ENCODE data around the gene ATAD3A.

ATAD3A gene

DNA sequence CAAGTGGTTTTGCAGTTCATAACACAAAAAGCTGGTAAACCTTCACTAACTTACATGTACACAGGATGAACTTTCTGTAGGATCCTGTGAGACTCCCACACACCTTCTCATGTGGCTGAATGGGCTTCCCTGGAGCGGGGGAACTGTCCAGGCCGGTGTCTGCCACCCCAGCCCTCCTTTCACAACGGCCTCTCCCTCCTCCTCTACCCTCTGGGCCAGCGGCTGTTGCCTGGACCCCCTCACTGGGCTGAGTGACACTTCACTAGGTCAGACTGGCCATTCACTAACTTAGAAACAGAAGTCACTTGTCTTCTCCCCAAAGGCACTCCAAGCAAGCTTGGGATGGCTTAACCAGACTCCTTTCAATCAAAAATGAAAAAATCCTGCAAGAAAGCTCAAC is 46.6 kb downstream of the ATAD3A start:
- DNase-seq = no peak

DNA sequence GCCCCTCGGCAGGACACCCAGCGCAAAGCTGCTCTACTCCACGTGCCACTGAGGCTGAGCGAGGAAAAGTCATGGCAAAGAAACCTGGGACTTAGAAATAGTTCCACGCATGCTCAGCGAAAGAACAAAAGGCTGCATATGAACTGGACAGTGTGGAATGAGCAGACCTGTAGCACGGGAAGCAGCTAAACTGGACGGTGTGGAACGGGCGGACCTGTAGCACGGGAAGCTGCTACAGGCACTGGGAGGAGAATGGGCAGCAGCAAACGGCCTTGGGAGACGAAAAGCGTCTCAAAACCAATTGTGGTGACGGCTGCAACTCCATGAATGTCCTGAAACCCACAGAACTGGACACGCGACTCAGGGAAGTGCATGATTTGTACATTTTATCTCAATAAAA is 47.1 kb downstream of the ATAD3A start:
- DNase-seq = no peak

DNA sequence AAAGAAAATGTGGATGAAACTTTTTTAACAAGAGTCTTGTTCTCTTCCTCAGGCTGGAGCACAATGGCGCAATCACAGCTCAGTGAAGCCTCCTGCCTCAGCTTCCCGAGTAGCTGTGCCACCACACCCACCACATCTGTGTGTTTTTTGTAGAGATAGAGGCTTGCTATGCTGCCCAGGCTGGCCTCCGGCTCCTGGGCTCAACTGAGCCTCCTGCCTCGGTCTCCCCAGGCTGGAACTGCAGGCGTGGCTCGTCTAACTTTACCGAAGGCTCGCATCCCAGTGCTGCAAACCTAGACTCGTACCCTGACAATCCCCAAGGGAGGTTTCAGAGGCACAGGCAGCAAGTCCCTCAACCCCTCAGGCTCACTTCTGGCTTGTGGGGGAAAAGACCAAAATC is 48.2 kb downstream of the ATAD3A start:
- no peak for DNase-seq

DNA sequence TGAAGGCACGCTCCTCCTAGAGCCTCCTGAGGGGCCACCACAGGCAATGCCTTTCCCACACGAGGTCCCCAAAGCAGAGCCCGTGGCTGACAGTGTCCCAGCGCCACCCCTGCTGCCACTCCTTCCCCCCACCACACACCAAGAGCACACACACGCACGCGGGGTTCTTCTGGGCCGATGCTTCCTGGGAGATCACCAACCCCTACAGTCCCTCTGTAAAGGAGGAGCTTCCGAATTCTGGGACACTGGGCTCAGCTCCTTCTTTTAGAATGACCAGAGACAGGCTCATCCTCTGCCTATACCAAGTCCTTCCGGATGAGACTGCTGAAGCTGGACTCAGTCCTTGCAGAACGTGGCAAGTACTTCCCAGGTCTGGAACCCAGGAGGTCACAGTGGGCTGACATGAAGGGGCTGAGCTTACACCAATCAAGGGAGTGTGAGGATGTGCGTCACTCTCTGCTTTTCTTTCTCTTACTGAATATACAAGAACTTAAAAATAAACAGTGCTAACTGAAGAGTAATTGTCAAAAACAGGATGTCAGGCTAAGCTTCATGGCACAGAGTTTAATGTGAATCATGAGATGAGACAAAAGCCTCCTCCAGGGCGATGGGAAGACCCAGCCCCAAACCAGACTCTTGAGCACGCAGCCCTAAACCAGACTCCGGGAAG is 50.0 kb downstream of the ATAD3A start:
- no peak for DNase-seq

DNA sequence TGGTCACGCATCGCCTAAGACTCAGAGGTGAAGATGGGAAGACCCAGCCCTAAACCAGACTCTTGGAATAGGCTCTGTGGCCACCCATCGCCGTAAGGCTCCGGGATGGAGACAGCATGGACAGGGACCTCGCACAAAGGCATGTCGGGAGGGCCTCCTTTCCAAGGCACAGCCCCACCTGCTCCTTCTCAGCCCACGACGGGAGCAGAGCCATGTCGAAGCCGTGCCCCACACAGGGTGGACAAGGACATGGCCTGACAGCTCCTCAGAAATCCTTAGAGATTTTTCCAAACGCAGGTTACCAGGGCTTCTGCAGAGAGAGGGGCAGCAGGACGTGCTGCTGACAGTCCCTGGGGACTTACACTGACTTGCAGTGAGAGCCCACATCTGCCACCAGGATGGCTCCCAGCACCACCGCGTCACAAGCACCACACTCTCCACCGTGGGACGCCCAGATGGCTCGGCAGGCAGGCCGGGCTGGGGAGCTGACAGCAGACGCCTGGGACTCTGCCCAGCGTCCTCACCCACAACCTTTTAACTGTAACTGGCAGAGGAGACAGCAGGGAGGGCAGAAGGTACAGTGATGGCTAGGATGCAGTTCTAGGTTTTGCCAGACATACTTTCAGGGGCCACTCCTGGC is 50.7 kb downstream of the ATAD3A start:
- no peak for DNase-seq

DNA sequence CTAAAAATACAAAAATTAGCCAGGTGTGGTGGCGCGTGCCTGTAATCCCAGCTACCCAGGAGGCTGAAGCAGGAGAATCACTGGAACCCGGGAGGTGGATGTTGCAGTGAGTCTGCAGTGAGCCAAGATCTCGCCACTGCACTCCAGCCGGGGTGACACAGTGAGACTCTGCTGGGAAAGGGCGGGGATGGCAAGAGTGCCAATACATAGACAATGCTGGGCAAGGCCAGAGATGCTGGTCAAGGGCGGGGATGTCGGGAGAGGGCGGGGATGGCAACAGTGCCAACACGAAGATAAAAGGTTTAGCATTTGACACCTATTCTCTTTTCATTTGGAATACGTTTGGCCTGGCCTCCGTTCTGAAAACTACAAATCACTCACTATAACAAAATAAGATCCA is 51.7 kb downstream of the ATAD3A start:
- no peak for DNase-seq

DNA sequence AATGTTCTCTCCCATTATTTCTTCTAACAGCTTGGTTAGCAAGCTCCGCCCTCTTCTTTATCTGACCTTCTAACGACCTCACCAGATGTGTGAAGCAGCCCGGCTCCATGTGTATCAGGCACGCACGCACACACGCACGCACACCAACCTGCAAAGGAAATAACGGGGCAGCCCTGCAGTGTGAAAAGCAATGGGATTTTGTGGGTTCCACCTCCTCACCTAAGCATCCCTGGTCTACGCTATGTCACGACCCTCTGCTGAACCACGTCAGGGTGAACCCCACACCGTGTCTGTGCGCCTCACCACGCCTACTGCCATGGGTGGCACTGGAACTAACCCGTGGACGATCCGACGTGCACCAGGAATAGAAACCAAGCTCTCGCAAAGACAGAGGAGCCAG is 52.3 kb downstream of the ATAD3A start:
- DNase-seq = no peak

DNA sequence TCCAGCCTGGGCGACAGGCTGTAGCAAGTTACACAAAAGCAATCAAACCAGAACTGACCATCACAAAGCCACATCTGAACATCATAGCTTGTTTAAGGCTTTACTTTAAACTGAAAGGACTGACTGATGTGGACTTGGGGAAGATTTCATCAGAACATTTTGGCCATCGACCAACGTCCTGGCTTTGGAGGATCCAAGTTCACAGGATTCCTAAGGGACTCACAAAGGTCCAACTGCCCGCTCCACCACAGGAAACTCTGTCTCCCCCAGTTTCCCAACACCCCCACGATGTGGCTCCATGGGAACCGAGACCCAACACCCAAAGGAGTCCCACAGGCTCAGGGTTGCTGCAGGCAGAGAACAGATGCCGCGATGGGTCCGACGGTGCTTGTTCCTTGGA is 53.4 kb downstream of the ATAD3A start:
- no peak for DNase-seq

DNA sequence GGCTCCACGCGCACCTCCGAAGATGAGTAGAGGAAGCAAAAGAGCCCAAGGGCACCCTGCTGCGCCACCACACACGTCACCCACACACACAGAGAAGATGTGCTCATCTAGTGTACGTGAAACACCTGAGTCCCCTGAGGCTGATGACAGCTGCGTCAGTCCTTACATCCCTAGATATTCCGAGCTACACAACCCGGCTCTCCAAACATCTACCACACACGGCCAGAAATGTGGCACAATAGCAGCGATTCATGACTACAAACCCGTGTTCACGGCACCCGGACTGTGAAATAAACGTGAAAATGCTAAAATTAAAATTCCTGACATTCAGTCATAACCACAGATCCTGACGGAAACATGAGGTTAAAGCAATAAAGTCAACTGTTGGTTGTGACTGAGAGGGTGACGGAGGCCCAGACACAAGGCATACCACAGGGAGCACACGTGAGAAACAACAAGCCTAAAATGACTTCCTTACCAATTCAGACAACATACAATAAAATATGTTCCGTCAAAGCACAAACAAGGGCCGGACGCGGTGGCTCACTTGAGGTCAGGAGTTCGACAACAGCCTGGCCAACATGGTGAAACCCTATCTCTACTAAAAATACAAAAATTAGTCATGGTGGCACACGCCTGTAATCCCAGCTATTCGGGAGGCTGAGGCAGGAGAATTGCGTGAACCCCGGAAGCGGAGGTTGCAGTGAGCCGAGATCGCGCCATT is 55.4 kb downstream of the ATAD3A start:
- no peak for DNase-seq

DNA sequence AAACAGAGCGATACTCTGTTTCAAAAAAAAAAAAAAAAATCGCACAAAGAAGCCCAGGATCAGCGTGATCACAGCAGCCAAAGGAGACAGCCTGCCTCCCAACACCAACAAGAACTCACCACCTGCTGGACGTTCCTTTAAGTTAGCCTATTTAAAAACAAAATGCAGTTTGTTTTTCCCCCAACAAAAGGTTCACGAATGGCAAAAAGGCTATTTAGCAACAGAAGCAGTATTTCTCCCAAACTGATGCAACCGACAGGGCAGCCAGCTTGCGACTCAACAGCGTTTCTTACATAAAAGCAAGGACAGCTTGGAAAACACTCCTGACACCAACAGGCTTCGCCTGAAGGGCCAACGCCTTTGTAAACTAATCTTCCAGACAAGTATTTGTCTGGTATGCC is 55.9 kb downstream of the ATAD3A start:
- no peak for DNase-seq

DNA sequence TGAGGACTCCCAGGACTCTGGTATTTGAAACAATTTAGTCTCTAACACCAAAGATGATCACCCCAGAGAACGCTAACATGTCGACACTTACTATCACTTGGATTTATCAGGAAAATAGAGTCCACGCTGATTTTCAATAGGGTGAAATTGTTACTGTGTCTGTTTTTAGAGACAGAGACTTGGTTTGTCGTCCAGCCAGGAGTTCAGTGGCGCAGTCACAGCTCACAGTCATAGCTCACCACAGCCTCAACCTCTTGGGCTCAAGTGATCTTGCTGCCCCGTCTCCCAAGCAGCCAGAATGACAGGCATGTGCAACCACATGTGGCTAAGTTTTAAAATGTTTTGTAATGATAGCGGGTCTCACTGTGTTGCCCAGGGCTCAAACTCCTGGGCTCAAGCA is 57.4 kb downstream of the ATAD3A start:
- DNase-seq = no peak

DNA sequence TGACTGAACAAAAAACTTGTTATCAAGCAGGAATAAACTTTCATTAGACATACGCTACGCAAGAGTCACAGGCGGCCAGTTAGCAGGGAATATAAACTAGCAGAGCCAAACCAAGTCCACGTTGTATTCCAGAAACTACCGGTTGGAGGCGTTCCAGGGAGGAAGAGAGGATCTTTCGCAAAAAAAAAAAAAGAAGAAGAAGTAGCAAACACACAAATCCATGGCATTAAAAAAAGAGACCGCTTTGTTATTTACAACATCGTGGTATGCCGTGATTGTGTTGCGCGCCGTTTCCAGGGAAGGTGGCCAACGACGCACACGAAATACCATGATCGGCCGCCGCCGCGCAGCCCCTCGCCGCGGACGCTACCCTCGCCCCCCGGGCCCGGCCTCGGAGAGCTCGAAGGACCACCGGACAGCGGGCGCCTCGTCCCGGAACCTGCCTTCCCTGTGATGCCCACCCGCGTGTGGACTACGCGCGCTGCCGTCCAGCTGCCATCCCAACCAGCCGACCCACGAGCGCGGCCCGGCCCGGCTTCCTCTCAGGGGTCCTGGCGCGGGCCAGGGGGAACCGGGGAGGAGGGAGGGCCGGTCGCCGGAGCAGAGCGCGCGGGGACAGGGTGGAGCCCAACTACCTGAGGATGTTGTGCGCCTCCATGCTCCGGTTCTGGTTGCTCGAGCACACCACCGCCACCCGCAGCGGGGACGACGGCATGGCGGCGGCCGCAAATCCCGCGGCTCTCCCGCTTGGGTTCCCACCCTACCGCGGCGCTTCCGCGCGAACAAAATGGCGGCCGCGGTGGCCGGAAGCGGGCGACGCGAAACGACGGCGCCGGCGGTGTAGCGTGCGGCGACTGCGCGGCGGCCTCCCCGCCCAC is 62.1 kb downstream of the ATAD3A start:
- DNase-seq = peak; percentile 60

DNA sequence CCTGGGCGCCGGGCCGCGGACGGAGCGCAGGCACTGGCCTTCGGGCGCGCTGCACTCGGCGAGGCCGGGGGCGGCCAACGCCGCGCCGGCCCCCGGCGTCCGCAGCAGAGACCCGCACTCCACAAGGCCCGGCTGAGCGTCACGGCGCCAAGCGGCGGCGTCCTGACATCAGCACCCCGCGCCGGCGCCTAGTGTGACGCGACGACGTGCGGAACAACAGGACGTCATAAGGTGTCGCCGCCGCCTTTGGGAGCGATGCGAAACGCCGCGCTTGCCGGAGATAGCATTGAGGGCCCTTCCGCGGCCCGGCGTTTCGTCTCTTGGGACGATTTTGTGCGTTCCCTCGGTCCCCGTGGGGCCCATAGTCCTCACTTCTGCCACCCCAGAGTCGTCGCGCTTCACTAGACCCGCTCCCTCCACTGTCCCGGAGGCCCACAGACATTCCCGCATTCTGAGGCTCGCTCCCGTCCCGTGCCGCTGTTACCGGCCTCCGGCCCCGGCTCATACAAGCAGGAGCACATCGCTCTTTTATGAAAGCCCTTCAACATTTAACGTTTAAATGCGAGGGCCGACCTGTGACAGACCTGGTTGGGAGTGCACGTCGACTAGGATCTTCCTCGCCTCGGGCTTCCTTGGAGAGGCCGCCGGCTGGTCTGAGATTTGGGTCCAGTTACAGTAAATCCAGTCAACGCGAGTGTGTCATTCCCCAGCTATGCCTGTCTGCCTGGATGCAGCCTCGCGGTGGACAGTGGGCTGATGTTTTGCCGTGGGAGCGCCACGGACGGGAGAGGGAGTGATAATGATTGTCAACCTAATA is 63.0 kb downstream of the ATAD3A start, which contains the start of gene SSU72:
TSS of gene SSU72 (minus strand) at position 143 of the 817 bp plus-strand sequence. CDS start 306 bp downstream, outside the sequence.
- peak; percentile 91 for DNase-seq

DNA sequence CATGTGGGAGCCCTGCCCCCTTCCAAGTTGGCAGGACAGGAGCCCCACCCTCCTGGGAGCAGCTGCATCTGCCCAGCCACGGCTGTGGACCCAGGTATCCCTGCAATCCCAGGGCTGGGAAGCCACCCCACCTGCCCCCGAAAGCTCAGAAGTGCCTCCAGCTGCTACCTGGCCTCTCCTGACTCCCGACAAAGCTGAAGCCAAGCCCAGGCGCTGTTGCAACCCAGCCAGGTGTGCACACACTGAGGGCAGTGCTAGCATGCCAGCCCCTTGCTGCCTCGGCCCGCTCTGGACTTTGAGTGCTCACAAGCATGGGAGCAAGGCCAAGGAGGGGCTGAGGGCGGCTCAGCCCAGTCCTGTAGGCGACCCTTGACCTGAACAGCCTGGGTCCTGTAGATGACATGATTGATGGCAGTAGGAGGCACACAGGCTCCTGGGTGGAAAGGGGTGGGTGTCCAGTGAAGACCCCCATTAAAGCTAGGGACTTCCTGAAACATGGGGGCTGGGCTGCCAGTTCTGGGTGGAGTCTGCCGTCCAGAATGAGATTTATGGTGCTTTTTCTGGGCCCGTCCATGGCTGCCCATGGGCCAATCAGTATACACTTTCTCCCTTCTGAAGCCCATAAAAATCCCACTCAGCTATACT is 65.5 kb downstream of the ATAD3A start:
- DNase-seq = no peak

DNA sequence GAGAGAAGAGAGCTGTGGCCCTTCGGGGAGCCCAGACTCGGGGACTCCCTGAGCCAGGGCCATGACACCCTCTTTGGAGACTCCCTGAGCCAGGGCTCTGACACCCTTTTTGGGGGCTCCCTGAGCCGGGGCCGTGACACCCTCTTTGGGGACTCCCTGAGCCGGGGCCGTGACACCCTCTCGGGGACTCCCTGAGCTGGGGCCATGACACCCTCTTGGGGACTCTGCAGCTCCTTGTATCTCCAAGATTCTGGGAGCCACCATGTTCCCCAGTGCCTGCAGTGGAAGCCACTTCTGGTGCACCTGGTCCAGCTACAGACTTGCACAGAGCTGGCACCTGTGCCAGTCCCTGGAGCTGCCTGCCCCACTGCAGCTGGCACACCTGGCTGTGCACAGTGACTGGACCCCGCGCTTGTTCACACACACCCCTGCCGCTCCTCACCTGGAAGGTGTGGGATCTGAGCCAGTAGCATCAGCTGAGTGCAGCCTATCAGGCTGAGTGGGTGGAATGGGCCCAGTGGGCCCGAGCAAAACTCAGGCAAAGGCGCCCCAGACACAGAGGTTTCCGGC is 66.5 kb downstream of the ATAD3A start:
- DNase-seq = no peak

DNA sequence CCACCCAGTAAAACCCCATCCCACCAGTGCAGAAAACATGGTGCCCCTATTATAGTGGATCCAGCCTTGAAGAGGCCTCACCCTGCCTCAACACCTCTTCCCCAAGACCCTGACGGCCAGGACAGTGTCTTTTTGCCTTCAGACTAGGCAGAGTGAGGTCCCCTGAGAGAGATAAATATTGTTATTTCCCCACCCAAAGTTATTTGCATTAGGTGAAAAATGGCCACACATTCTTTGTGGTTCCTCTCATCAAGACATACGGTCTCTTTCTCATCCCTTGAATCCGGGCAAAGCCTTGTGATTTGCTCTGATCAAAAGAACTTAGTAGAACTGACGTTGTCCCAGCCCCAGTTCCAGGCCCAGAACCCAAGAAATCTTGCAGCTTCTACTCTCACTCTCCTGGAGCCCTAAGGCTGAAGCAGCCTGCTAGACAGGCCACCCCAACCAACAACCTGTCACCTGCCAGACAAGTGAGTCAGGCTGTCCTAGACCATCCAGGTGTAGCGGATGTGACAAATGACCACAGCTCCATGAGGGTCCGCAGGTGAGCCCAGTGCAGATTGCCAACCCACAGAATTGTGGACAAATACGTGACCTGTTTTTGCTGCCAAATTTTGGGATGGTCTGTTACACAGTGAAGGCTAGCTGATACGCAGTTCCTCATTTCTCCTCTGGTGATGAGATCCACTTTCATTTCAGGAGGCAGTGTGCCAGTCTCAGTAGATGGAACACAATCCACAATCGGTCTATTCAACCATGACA is 70.8 kb downstream of the ATAD3A start:
- DNase-seq = no peak

DNA sequence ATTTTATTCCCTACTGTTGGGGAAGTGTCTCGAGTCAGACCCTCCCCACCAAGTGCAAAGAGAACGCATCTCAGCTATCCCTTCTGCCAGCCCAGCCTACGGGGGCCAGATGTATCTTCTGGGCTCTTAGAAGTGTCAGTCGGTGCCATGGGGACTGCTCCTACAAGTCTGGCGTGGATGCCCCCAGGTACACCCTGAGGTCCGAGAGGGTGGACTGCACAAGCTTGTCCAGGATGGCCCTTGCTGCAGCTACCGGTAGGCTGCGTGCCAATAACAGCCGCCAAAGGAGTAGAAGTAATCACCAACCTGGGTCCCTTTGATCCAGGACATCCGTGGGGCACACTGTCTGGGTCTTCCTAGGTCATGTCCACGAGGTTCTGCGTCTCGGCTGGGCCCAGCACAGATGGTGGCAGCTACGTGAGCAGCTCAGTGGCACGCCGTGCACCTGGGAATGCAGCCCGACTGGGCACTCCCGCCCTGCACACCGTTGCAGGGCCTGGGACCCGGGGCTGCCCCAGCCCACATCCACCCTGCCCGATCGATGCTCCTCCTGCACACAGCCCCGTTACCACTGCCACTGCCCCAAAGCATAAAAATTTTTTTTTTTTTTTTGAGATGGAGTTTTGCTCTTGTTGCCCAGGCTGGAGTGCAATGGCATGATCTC is 71.5 kb downstream of the ATAD3A start:
- DNase-seq = no peak
